Endothelial cell of umbilical vein (primary cell): Measurements from ENCODE around the gene MIPEP. TPM values are rescaled to one million over a fixed set of nuclear protein-coding genes. Genes with fewer than 3 reads are reported as not detected.

ENCODE experiments used
- BruUV-seq: library from RNA; stranded (reverse); fragments of 400-500 nt; replicated peaks from 2 replicates; lab custom pipeline; 2021; lab: Mats Ljungman, UMichigan
- CTCF ChIA-PET: fragments of 300-600, 350-600 bp; sonication (Branson Sonifier 250); formaldehyde crosslinking; loops from one replicate; lab custom pipeline; 2021; ENCODE audit warnings: antibody characterized with exemption, inconsistent platforms; lab: Charles Lee
- POLR2A ChIA-PET: fragments of 300-600, 350-600 bp; sonication (Branson Sonifier 250); formaldehyde crosslinking; loops from one replicate; lab custom pipeline; 2021; ENCODE audit warnings: antibody characterized with exemption, inconsistent platforms; lab: Charles Lee
- DNase-seq: peaks from one replicate; pipeline ENCODE4 v3.0.0-alpha.2; 2011; ENCODE audit warnings: low read depth, low spot score
- FAIRE-seq: peaks from 2 replicates; lab custom pipeline; 2011; peaks lifted over from hg19 to GRCh38; lab: Jason Lieb, UNC
- H2AFZ ChIP-seq: 2 replicates; pipeline ENCODE4 v1.6.0; 2012; ENCODE audit warnings: low read depth, low read length, control low read depth, inconsistent platforms
- H3K27ac ChIP-seq: 2 replicates; pipeline ENCODE4 v1.5.1; 2011; ENCODE audit warnings: low read depth, mild to moderate bottlenecking, control low read depth, low read length, moderate library complexity; ENCODE audit not compliant: insufficient read depth
- H3K27me3 ChIP-seq, 2 experiments: 2 replicates each; pipeline versions ENCODE4 v1.6.0 to v1.6.1; 2011; ENCODE audit warnings: low read length in 2 of 2, mixed read lengths in 1 of 2; ENCODE audit not compliant: control insufficient read depth in 2 of 2, insufficient read depth in 2 of 2
- H3K36me3 ChIP-seq, 2 experiments: 2 replicates in 1 of 2; 3 replicates in 1 of 2; pipeline ENCODE4 v1.5.1; 2011; ENCODE audit warnings: low read length in 2 of 2, mild to moderate bottlenecking in 1 of 2, moderate library complexity in 1 of 2; ENCODE audit not compliant: control insufficient read depth in 2 of 2, insufficient read depth in 2 of 2; ENCODE audit errors: extremely low read depth in 1 of 2
- H3K4me1 ChIP-seq: 3 replicates; pipeline ENCODE4 v1.5.1; 2011; ENCODE audit warnings: mild to moderate bottlenecking, low read length; ENCODE audit not compliant: control insufficient read depth, insufficient read depth; ENCODE audit errors: extremely low read depth
- H3K4me2 ChIP-seq: 2 replicates; pipeline ENCODE4 v1.6.1; 2011; ENCODE audit warnings: low read length, control low read depth, mixed read lengths; ENCODE audit not compliant: insufficient read depth
- H3K4me3 ChIP-seq, 3 experiments: fragments of 200-600 bp in 1 of 3; sonication (generic), shearing (Covaris generic) in 1 of 3; replicated peaks in 1 of 3; 2 replicates each; pipeline ENCODE4 v1.5.1; 2011 to 2016; ENCODE audit warnings: control low read depth in 3 of 3, low read length in 3 of 3, mild to moderate bottlenecking in 2 of 3, inconsistent platforms in 1 of 3, low read depth in 1 of 3, moderate library complexity in 1 of 3; ENCODE audit not compliant: insufficient read depth in 1 of 3
- H3K79me2 ChIP-seq: 2 replicates; pipeline ENCODE4 v1.6.0; 2012; ENCODE audit warnings: low read length, inconsistent platforms; ENCODE audit not compliant: control insufficient read depth, insufficient read depth
- H3K9ac ChIP-seq: replicated peaks from 2 replicates; pipeline ENCODE3; 2011; ENCODE audit warnings: low read length, control low read depth; ENCODE audit not compliant: insufficient read depth; ENCODE audit errors: extremely low read depth
- H3K9me1 ChIP-seq: replicated peaks from 3 replicates; pipeline ENCODE4 v1.6.0; 2011; ENCODE audit warnings: mild to moderate bottlenecking, low read length; ENCODE audit not compliant: control insufficient read depth, insufficient read depth; ENCODE audit errors: extremely low read depth
- H3K9me3 ChIP-seq: replicated peaks from 2 replicates; pipeline ENCODE4 v1.5.1; 2012; ENCODE audit warnings: low read length, inconsistent platforms; ENCODE audit not compliant: control insufficient read depth, insufficient read depth
- H4K20me1 ChIP-seq: replicated peaks from 2 replicates; pipeline ENCODE3; 2011; ENCODE audit warnings: mild to moderate bottlenecking, low read length; ENCODE audit not compliant: control insufficient read depth, insufficient read depth; ENCODE audit errors: extremely low read depth
- EZH2 ChIP-seq: IDR thresholded peaks from 2 replicates; pipeline ENCODE4 v1.6.1; 2012; ENCODE audit warnings: borderline replicate concordance, low read depth, mild to moderate bottlenecking, moderate library complexity, low read length, inconsistent platforms; ENCODE audit not compliant: severe bottlenecking
- FOS ChIP-seq: IDR thresholded peaks from 2 replicates; pipeline ENCODE4 v1.6.1; 2011; ENCODE audit warnings: mild to moderate bottlenecking, low read length, moderate library complexity, borderline replicate concordance; ENCODE audit not compliant: insufficient read depth
- GATA2 ChIP-seq: IDR thresholded peaks from 2 replicates; pipeline ENCODE4 v1.7.0; 2011; ENCODE audit warnings: low read depth, mild to moderate bottlenecking, moderate library complexity, mixed read lengths, low read length; ENCODE audit not compliant: insufficient read length, insufficient read depth
- JUN ChIP-seq: IDR thresholded peaks from 2 replicates; pipeline ENCODE4 v1.6.1; 2011; ENCODE audit warnings: borderline replicate concordance, low read depth; ENCODE audit not compliant: insufficient read length, insufficient read depth
- MYC ChIP-seq: IDR thresholded peaks from one replicate; pipeline ENCODE4 v1.6.1; 2011; ENCODE audit warnings: mild to moderate bottlenecking, low read depth, low read length
- POLR2A ChIP-seq: IDR thresholded peaks from 2 replicates; pipeline ENCODE4 v1.6.1; 2012; ENCODE audit warnings: low read depth, mild to moderate bottlenecking, control low read depth, low read length
- POLR2AphosphoS5 ChIP-seq: IDR thresholded peaks from 2 replicates; pipeline ENCODE4 v1.6.1; 2012; ENCODE audit warnings: low read depth, mild to moderate bottlenecking, control low read depth, low read length, moderate library complexity; ENCODE audit not compliant: insufficient read depth
- dilution Hi-C: fragments of 300-500 bp; cut with MboI; formaldehyde crosslinking; loops from one replicate; pipeline ENCODE4 v1.15.0; 2019; ENCODE audit warnings: low sequenced_read_pairs; ENCODE audit not compliant: extremely low pct_ligation_motif_present
- intact Hi-C: fragments of 100-400 bp; cut with micrococcal nuclease; formaldehyde crosslinking; loops from one replicate; pipeline ENCODE4 v1.10.0; 2022
- polyA plus RNA-seq, 4 experiments: library from polyadenylated mRNA; depleted of rRNA in 3 of 4; stranded (reverse) in 3 of 4; unstranded in 1 of 4; fragments of >200 nt; gene quantifications; 2 replicates each; pipeline versions ENCODE4 v1.2.1 to v1.2.3, GENCODE V29; 2011 to 2012; ENCODE audit warnings: missing spikeins in 1 of 4
- total RNA-seq: library from RNA; stranded (reverse); gene quantifications from 2 replicates; pipeline ENCODE4 v1.2.3, GENCODE V29; 2021
- TF ChIP-seq, protein P1 (sequence below), 2 donors: IDR thresholded peaks; 1 replicate in 1 of 2; 2 replicates in 1 of 2; pipeline ENCODE4 v1.5.1; 2011; ENCODE audit warnings: low read length in 2 of 2, mild to moderate bottlenecking in 2 of 2, moderate library complexity in 2 of 2, control low read depth in 1 of 2, inconsistent platforms in 1 of 2, low read depth in 1 of 2; ENCODE audit not compliant: insufficient read depth in 1 of 2; ENCODE audit errors: extremely low read depth in 1 of 2
- TF ChIP-seq, protein P2 (sequence below): IDR thresholded peaks from 2 replicates; pipeline ENCODE4 v1.6.1; 2011; ENCODE audit not compliant: insufficient read depth, insufficient read length

MIPEP gene
- total and polyA plus RNA-seq, 2 donors (not counting 3 experiments of a cell fraction or from before 2014, with no cell fraction given): 12.4 to 19.2 TPM

DNA sequence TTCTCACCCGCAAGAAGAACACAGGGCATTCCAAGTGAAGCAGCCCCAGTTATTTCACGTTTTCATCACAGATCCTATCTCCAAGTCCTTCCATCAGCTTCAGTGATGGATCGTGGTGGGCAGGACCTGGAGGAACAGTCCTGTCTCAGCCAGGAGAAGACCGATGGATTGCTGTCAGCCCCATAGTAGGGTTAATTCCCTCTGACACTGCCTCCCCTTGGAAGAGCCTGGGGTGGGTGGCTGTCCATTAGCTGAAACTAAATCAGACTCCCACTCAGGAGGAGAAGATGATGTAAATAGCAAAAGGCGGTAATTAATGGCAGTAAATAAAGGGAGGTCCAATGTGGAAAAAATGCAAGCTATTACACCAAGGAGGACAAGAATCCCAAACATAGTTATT lies 188.0 kb downstream of the MIPEP start:
- FAIRE-seq (no peak), DNase-seq (no peak)
- TF ChIP-seq POLR2A: no peak
- TF ChIP-seq POLR2AphosphoS5: no peak
- no peak for TF ChIP-seq EZH2
- TF ChIP-seq JUN: no peak
- TF ChIP-seq, protein P1, sequence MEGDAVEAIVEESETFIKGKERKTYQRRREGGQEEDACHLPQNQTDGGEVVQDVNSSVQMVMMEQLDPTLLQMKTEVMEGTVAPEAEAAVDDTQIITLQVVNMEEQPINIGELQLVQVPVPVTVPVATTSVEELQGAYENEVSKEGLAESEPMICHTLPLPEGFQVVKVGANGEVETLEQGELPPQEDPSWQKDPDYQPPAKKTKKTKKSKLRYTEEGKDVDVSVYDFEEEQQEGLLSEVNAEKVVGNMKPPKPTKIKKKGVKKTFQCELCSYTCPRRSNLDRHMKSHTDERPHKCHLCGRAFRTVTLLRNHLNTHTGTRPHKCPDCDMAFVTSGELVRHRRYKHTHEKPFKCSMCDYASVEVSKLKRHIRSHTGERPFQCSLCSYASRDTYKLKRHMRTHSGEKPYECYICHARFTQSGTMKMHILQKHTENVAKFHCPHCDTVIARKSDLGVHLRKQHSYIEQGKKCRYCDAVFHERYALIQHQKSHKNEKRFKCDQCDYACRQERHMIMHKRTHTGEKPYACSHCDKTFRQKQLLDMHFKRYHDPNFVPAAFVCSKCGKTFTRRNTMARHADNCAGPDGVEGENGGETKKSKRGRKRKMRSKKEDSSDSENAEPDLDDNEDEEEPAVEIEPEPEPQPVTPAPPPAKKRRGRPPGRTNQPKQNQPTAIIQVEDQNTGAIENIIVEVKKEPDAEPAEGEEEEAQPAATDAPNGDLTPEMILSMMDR (IDR thresholded peaks at IDR 0.05; ENCODE audit: extremely low read depth in 1 of 2, insufficient read depth in 1 of 2, low read depth in 1 of 2, low read length in 2 of 2): no peak
- no peak for TF ChIP-seq MYC
- TF ChIP-seq, protein P2, sequence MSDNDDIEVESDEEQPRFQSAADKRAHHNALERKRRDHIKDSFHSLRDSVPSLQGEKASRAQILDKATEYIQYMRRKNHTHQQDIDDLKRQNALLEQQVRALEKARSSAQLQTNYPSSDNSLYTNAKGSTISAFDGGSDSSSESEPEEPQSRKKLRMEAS: no peak
- no peak for TF ChIP-seq FOS
- TF ChIP-seq GATA2: no peak
- Histone ChIP-seq H3K4me1 (no peaks in the 10 kb centered on the region), H3K36me3 (no peaks in the 10 kb centered on the region), H3K27me3 (peaks cover 0 to 4% of the 10 kb centered on the region in 2 experiments), H3K4me2 (no peak overlapping the region), H3K9me3 (no peaks in the 10 kb centered on the region), H3K4me3 (no peak overlapping the region), H4K20me1 (no peaks in the 10 kb centered on the region), H2AFZ (no peak overlapping the region), H3K9me1 (no peaks in the 10 kb centered on the region), H3K27ac (no peak overlapping the region), H3K9ac (no peak overlapping the region), H3K79me2 (no peaks in the 10 kb centered on the region)
- ChIA-PET CTCF (no interaction called here), POLR2A (no interaction called here)
- intact Hi-C loops (no loop called here), dilution Hi-C loops (no loop called here)
- BruUV-seq: no TSS peak
